Right lobe of liver (tissue), 6 donors: Measurements from ENCODE around the gene CHD8. TPM values are rescaled to one million over a fixed set of nuclear protein-coding genes. Genes with fewer than 3 reads are reported as not detected.

Experiments
- ATAC-seq, 4 donors: fragments of 200-7000 bp; cut with Tn5 transposase; one replicate each; pipeline ENCODE4 v1.9.1; 2020; ENCODE audit warnings: mild to moderate bottlenecking in 4 of 4, moderate library complexity in 4 of 4
- DNase-seq, 3 donors: peaks; one replicate each; pipeline ENCODE4 v3.0.0-alpha.2; 2020
- H3K27ac ChIP-seq, 3 donors: fragments of 200-600 bp; one replicate each; pipeline ENCODE4 v1.8.0; 2022
- H3K27me3 ChIP-seq, 2 donors: fragments of 200-600 bp; one replicate each; pipeline ENCODE4 v1.8.0; 2022
- H3K36me3 ChIP-seq, 4 donors: fragments of 200-600 bp; sonication (generic) in 1 of 4; one replicate each; pipeline versions ENCODE4 v1.5.1 to v1.8.0; 2017 to 2022; ENCODE audit warnings: control low read depth in 1 of 4
- H3K4me1 ChIP-seq, 4 donors: fragments of 200-600 bp; sonication (generic) in 1 of 4; one replicate each; pipeline versions ENCODE4 v1.5.1 to v1.8.0; 2017 to 2022; ENCODE audit warnings: control low read depth in 1 of 4
- H3K4me3 ChIP-seq, 3 donors: fragments of 200-600 bp; one replicate each; pipeline ENCODE4 v1.8.0; 2022
- H3K9me3 ChIP-seq, 4 donors: fragments of 200-600 bp; sonication (generic) in 1 of 4; one replicate each; pipeline versions ENCODE4 v1.5.1 to v1.8.0; 2017 to 2022; ENCODE audit warnings: control low read depth in 1 of 4
- CTCF ChIP-seq, 4 donors: fragments of 200-600 bp in 3 of 4; fragments of 450-650 bp in 1 of 4; IDR thresholded peaks; one replicate each; pipeline versions ENCODE4 v1.5.1 to v1.8.0; 2016 to 2022; ENCODE audit warnings: antibody characterized with exemption in 4 of 4, mild to moderate bottlenecking in 2 of 4
- POLR2A ChIP-seq: fragments of 450-650 bp; IDR thresholded peaks from one replicate; pipeline ENCODE4 v1.6.1; 2017; ENCODE audit warnings: antibody characterized with exemption, mild to moderate bottlenecking
- WGBS: methylation state at CpG from one replicate; pipeline ENCODE4 v1.1.6; 2018; ENCODE audit warnings: low coverage, low lambda C conversion rate; ENCODE audit not compliant: insufficient coverage; ENCODE audit errors: missing lambda C conversion rate; 5-methylcytosine and 5-hydroxymethylcytosine counted together
- intact Hi-C, 2 donors: fragments of 100-400 bp; cut with DNase I; formaldehyde crosslinking; loops; one replicate each; pipeline versions ENCODE4 v1.11.2 to v1.14.1; 2022
- total RNA-seq, 6 experiments: library from RNA; depleted of rRNA in 2 of 6; stranded (reverse); fragments of >200 nt in 2 of 6; fragmentation: NEBNext Ultra II Directional in 3 of 6; extraction: Animal tissue kit (Norgen Biotek cat#: 25700) in 3 of 6; gene quantifications; one replicate each; pipeline versions ENCODE4 v1.1.0 to v1.2.4, GENCODE V29; 2016 to 2023
- donor health status: DM: no; HTN: yes; CAD: no.
- donor health status: DM: no; HTN: no; CAD: no.
- donor health status: DM: no; HTN: no; CAD: no.
- donor health status: DM: no; HTN: yes; CAD: no.
- donor health status: DM: no; HTN: yes; CAD: no.

CHD8 gene
- total RNA-seq, 6 experiments from 2014 or later: 20.5 to 28.3 (median 24.8) TPM

- no peaks in the 10 kb centered on the region for H3K9me3 ChIP-seq
- TF ChIP-seq POLR2A (no peak), CTCF (IDR thresholded peaks at IDR 0.05) (no peak)
- intact Hi-C loops: no loop called here
- H3K36me3 ChIP-seq: peaks cover 0 to 49% (median 22%) of the 10 kb centered on the region in 4 donors
- no peak for ATAC-seq
- no peak for DNase-seq
- H3K4me1 ChIP-seq: no peaks in the 10 kb centered on the region
- H3K27ac ChIP-seq: no peak overlapping the region
- H3K27me3 ChIP-seq: no peaks in the 10 kb centered on the region
- H3K4me3 ChIP-seq: no peak overlapping the region
- WGBS: 95% methylated on average over 5 of the region's 5 CpGs
These were observed 45.6 kb upstream of the CHD8 start for GRCh38 chr14:21501568-21501967.

DNA sequence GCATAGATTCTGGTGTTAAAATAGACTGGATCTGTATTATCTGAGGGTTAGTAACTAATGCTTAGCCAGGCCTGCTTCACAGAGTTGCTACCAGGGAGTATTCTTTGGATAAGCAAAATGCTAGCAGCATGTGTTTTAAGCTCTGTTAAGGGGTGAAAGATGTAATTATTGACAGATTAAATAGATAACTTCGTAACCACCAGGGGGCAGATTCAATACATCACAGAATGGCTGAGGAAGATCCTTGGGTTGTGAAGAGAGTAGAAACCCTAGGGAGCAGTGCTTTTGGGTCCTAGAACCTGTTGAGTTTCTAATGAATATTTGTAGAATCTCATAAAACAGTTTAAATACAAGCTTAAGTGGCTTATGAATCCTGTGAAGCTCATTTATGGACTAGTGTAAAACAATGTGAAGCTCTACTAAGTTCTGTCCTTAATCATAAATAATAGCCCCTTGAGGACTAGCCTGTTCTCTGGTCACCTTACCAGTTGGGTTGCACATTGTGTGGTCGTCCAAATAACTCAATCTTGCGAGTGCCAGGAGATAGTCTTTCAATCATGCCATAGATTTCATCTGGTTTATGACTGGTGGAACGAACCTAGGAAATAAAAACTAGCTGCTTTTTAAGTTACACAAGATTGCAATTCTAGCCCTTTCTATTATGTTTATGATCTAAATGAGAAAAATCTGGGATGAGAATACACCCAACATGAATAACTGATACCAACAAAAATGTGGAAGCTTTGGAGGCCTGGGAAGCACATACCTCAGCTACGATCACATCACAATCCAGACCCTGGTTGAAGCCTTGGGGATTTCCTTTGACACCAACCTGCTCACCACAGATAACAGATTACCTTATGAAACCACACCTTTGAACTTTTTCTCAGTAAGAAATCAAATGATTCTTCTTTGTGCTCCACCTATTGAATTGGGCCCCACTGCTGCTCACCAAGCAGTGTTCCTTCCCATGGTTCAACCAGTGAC lies 42.9 kb upstream of the CHD8 start:
- ATAC-seq (peak; percentile 64 to 77 (median 70)), DNase-seq (no peak)
- Histone ChIP-seq H3K4me1 (no peaks in the 10 kb centered on the region), H3K27ac (no peak overlapping the region), H3K4me3 (no peak overlapping the region), H3K27me3 (no peaks in the 10 kb centered on the region), H3K9me3 (no peaks in the 10 kb centered on the region), H3K36me3 (peaks cover 0 to 75% (median 35%) of the 10 kb centered on the region in 4 donors)
- intact Hi-C loops: loop anchor here in 1 of 2 donors (10.0 kb wide), 1 partner anchor 56 kb away; no protein-coding TSS in a partner anchor
- TF ChIP-seq POLR2A: no peak
- peak; percentile 44 to 53 (median 46) for TF ChIP-seq CTCF (IDR thresholded peaks at IDR 0.05)
- WGBS: 49% methylated on average over 4 of the region's 5 CpGs

DNA sequence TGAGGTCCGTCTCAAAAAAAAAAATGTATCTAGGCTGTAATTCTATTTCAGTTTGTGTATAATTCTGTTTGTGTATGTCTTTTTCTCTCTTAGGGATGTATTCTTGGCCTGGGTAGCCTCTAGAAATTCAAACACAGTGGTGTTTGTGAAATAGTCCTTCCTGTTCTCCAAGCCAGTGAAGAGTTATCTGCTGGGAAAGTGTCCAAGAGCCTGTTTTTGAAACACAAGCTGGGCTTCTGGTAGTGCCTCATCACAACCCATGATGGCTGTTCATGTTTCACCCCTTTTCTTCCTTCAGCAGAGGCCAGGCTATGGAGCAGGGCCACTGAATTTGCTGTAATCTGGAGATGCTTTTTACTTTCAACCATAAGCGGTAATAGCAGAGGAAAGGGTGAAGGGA lies 40.5 kb upstream of the CHD8 start:
- DNase-seq (no peak), ATAC-seq (peak; percentile 19 to 70 (median 44))
- Histone ChIP-seq H3K27ac (no peak overlapping the region), H3K4me1 (no peaks in the 10 kb centered on the region), H3K4me3 (no peak overlapping the region), H3K9me3 (no peaks in the 10 kb centered on the region), H3K36me3 (peaks cover 5 to 84% (median 38%) of the 10 kb centered on the region in 4 donors), H3K27me3 (no peaks in the 10 kb centered on the region)
- intact Hi-C loops: loop anchor here in 1 of 2 donors (10.0 kb wide), 1 partner anchor 58 kb away; no protein-coding TSS in a partner anchor
- TF ChIP-seq CTCF (IDR thresholded peaks at IDR 0.05) (no peak), POLR2A (no peak)
- WGBS: 75% methylated on average over 2 of the region's 2 CpGs

DNA sequence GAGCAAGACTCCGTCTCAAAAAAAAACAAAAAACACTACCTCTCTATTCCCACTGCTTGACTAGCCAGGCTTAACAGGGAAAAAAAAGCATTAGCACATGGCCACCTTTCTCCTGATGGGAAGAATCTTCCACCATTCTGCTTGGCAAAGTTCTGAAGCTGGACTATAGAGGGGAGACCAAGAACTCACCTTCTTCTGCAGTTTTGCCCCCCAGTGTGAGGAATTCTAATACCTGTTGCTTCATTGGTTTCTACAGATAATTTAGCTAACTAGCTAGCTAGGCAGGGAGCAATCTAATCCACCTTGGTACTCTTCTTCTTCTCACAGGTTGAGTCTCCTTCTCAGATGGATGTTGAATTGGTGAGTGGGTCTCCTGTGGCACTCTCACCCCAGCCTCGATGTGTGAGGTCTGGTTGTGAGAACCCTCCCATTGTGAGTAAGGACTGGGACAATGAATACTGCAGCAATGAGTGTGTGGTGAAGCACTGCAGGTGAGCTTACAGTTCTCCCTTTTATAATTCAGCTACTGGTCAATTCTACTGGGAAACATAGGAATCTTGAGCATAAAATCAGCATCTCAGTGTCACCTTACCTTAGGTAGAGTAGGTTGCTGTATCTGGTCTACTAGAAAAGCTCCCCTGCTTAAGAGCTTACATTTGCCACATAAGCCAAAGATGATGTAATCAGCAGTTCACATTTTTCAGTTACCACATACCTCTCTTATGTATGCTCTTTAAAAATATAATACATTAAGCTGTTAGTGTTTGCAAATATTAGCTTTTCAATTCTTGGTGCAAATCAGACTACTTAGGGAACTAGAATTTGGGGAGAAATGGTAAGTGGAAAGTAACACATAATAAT lies 39.2 kb upstream of the CHD8 start:
- no peaks in the 10 kb centered on the region for H3K9me3 ChIP-seq
- H3K4me3 ChIP-seq: no peak overlapping the region
- H3K27me3 ChIP-seq: no peaks in the 10 kb centered on the region
- H3K4me1 ChIP-seq: no peaks in the 10 kb centered on the region
- intact Hi-C loops: loop anchor here in 1 of 2 donors (10.0 kb wide), 1 partner anchor 60 kb away; no protein-coding TSS in a partner anchor
- H3K27ac ChIP-seq: no peak overlapping the region
- no peak for ATAC-seq
- peaks cover 5 to 93% (median 44%) of the 10 kb centered on the region in 4 donors for H3K36me3 ChIP-seq
- 67% methylated on average over 2 of the region's 2 CpGs for WGBS
- TF ChIP-seq POLR2A: no peak
- TF ChIP-seq CTCF (IDR thresholded peaks at IDR 0.05): no peak
- DNase-seq: no peak
